GM19043 (cell line): ENCODE measurements around the gene TMTC1.

Experiments used
- ATAC-seq: cut with Tn5 transposase; IDR thresholded peaks from one replicate; pipeline ENCODE4 v1.9.1; 2021; ENCODE audit warnings: low read depth; ENCODE audit not compliant: unreplicated experiment

The TMTC1 gene

GRCh38 chr12:29781188-29781587 is 2.6 kb downstream of the TMTC1 start:
- ATAC-seq: no peak

- no peak for ATAC-seq
Measured at GRCh38 chr12:29780084-29780483, 3.7 kb downstream of the TMTC1 start.

- no peak for ATAC-seq
Measured at GRCh38 chr12:29778531-29778930, 5.2 kb downstream of the TMTC1 start.

GRCh38 chr12:29773076-29773475 is 10.7 kb downstream of the TMTC1 start:
- no peak for ATAC-seq

- ATAC-seq: no peak
Measured at GRCh38 chr12:29771786-29772185, 12.0 kb downstream of the TMTC1 start.

GRCh38 chr12:29771165-29771564 is 12.6 kb downstream of the TMTC1 start:
- ATAC-seq: no peak

GRCh38 chr12:29769162-29769858 is 14.4 kb downstream of the TMTC1 start:
- ATAC-seq: no peak

GRCh38 chr12:29768372-29768771 is 15.4 kb downstream of the TMTC1 start:
- ATAC-seq: no peak

- no peak for ATAC-seq
Measured at GRCh38 chr12:29763301-29763683, 20.4 kb downstream of the TMTC1 start.

GRCh38 chr12:29762637-29763300 is 21.0 kb downstream of the TMTC1 start:
- no peak for ATAC-seq

GRCh38 chr12:29759950-29760349 is 23.8 kb downstream of the TMTC1 start:
- no peak for ATAC-seq

GRCh38 chr12:29756741-29757390 is 26.9 kb downstream of the TMTC1 start:
- no peak for ATAC-seq

GRCh38 chr12:29754235-29755189 is 29.2 kb downstream of the TMTC1 start:
- ATAC-seq: no peak

- no peak for ATAC-seq
Measured at GRCh38 chr12:29752121-29752520, 31.6 kb downstream of the TMTC1 start.

- ATAC-seq: no peak
Measured at GRCh38 chr12:29751676-29752075, 32.1 kb downstream of the TMTC1 start.

GRCh38 chr12:29750928-29751220 is 32.9 kb downstream of the TMTC1 start:
- ATAC-seq: no peak

- ATAC-seq: peak; percentile 65
Measured at GRCh38 chr12:29750131-29750927, 33.4 kb downstream of the TMTC1 start.

GRCh38 chr12:29744365-29744764 is 39.4 kb downstream of the TMTC1 start:
- ATAC-seq: no peak

GRCh38 chr12:29743801-29744200 is 39.9 kb downstream of the TMTC1 start:
- no peak for ATAC-seq

- no peak for ATAC-seq
Measured at GRCh38 chr12:29743077-29743476, 40.7 kb downstream of the TMTC1 start.
